Vagina (tissue), 2 donors: ENCODE results near the gene SLC66A2.

ENCODE experiments used
- CTCF ChIP-seq, 3 experiments: fragments of 450-650 bp in 2 of 3; fragments of 200-600 bp in 1 of 3; sonication (generic) in 1 of 3; IDR thresholded peaks; one replicate each; pipeline ENCODE4 v1.5.1; 2017 to 2019; ENCODE audit warnings: antibody characterized with exemption in 3 of 3, mild to moderate bottlenecking in 2 of 3, moderate library complexity in 2 of 3
- POLR2A ChIP-seq, 2 donors: fragments of 450-650 bp; IDR thresholded peaks; one replicate each; pipeline ENCODE4 v1.6.1; 2017; ENCODE audit warnings: antibody characterized with exemption in 2 of 2, mild to moderate bottlenecking in 2 of 2, moderate library complexity in 2 of 2
- POLR2AphosphoS5 ChIP-seq, 2 donors: sonication (generic); formaldehyde crosslinking; IDR thresholded peaks; one replicate each; pipeline ENCODE4 v1.9.0; 2017; ENCODE audit warnings: antibody characterized with exemption in 2 of 2, mild to moderate bottlenecking in 2 of 2, low read depth in 1 of 2; ENCODE audit not compliant: insufficient read depth in 1 of 2

GRCh38 chr18:79852561-79853302 lies 98.7 kb downstream of the SLC66A2 start:
- TF ChIP-seq CTCF (IDR thresholded peaks at IDR 0.05) (no peak), POLR2A (IDR thresholded peaks at IDR 0.05) (no peak), POLR2AphosphoS5 (IDR thresholded peaks at IDR 0.05; ENCODE audit: insufficient read depth in 1 of 2, low read depth in 1 of 2) (no peak)
